ENCODE results near the gene ARHGEF33.

- TF ChIP-seq POLR2A (IDR thresholded peaks at IDR 0.05): no peak
- peak; percentile 19 to 63 (median 50) for TF ChIP-seq CTCF (IDR thresholded peaks at IDR 0.05)
- TF ChIP-seq POLR2AphosphoS5 (IDR thresholded peaks at IDR 0.05): no peak
These were observed 57.9 kb downstream of the ARHGEF33 start for GRCh38 chr2:38947241-38948239.

Measured in sigmoid colon (tissue), 4 donors.